Activated T-helper 2 cell treated with anti-CD3 and anti-CD28 coated beads, Interferon-gamma antibody, Interleukin-2, Interleukin-4, amounts not matched to agents 10 μg/mL and 5 μg/mL and 100 μg/mL, durations not matched to agents 14 hours and 24 hours and 36 hours (primary cell): ENCODE results near the gene SUCNR1. TPM values are rescaled to one million over a fixed set of nuclear protein-coding genes. Genes with fewer than 3 reads are reported as not detected.
"Not testable (repeated sequence)": the region's sequence is repeated elsewhere in the genome, so short reads cannot be mapped to it uniquely, and the experiment has no call there.

Source experiments
- DNase-seq: peaks from one replicate; pipeline ENCODE4 v3.0.0; 2021; ENCODE audit warnings: low spot score
- H3K27ac Mint-ChIP-seq: one replicate; pipeline ENCODE4 v1.8.0; 2021; ENCODE audit warnings: mixed read lengths
- H3K27me3 Mint-ChIP-seq: one replicate; pipeline ENCODE4 v1.8.0; 2021; ENCODE audit warnings: low read depth, mixed read lengths
- H3K36me3 Mint-ChIP-seq: one replicate; pipeline ENCODE4 v1.8.0; 2021; ENCODE audit warnings: low read depth, mixed read lengths
- H3K4me1 Mint-ChIP-seq: one replicate; pipeline ENCODE4 v1.8.0; 2021; ENCODE audit warnings: low read depth, mixed read lengths
- H3K4me3 Mint-ChIP-seq: one replicate; pipeline ENCODE4 v1.8.0; 2021; ENCODE audit warnings: low read depth, mild to moderate bottlenecking, moderate library complexity, mixed read lengths
- H3K9me3 Mint-ChIP-seq: one replicate; pipeline ENCODE4 v1.8.0; 2021; ENCODE audit warnings: mixed read lengths
- intact Hi-C: fragments of 100-400 bp; cut with micrococcal nuclease; formaldehyde crosslinking; loops from one replicate; pipeline ENCODE4 v1.15.1; 2023
- total RNA-seq: library from RNA; stranded (reverse); gene quantifications from 2 replicates; pipeline ENCODE4 v1.2.3, GENCODE V29; 2022

The SUCNR1 gene
- total RNA-seq, 1 donor from 2014 or later, result not detected

DNA sequence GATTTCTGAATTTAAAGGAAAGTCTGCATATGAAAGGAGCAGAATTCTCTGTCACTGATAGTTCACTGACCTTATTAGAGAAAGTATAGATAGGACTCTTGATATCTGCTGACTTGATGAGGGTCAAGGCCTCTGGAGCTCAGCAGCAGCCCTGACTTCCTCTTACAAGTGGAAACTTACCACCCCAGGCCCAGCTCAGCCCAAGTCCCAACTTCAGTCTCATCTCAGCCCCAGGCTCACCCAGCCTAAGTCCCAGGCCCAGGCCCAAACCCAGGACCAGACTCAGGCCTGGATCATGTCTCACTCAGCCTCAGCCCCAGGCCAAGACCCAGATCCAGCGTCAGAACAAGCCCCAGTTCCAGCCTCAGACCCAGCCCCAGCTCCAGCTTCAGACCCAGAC lies 24.7 kb downstream of the SUCNR1 start:
- H3K4me3 Mint-ChIP-seq, H3K27ac Mint-ChIP-seq, H3K36me3 Mint-ChIP-seq, H3K9me3 Mint-ChIP-seq, DNase-seq: not testable (repeated sequence)
- peaks cover 17% of the 10 kb centered on the region for H3K27me3 Mint-ChIP-seq
- intact Hi-C loops, result loop anchor here (5.0 to 10.0 kb wide), 3 partner anchors 591 to 797 kb away; no protein-coding TSS in a partner anchor
- H3K4me1 Mint-ChIP-seq, result peaks cover 41% of the 10 kb centered on the region

DNA sequence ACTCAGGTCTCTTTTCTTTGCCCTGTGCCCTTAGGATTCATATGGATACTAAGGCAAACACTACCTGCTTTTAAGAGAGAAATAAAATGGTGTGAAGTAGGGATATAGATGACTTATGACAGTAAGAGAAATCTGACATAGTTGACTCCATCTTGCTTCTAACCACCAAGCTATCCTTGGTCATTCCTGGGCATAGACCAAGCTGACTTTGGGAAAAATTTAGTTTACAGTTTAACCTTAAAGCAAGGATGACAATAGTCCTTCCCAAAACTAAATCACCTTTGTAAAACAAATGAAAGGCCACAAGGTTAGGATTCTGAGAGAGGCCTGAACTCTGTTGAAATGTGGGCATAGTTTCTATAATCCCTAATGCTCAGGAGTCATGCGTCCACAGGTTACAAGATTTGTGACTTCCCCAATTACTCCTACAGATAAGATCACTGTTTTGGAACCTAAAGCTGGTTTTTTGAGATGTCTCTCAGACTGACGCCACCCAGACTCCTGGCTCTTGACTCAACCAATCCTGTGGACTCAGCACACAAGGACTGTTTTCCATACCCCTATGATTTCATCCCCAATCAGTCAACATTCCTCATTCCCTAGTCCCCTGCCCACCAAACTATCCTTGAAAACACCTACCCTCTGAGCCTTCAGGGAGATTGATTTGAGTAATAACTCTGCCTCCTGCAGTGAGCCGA lies 25.3 kb downstream of the SUCNR1 start:
- DNase-seq, H3K9me3 Mint-ChIP-seq, H3K36me3 Mint-ChIP-seq, H3K4me3 Mint-ChIP-seq, H3K27ac Mint-ChIP-seq: not testable (repeated sequence)
- Mint-ChIP-seq H3K4me1 (peaks cover 41% of the 10 kb centered on the region), H3K27me3 (peaks cover 18% of the 10 kb centered on the region)
- intact Hi-C loops, result loop anchor here (5.0 to 10.0 kb wide), 3 partner anchors 591 to 796 kb away; no protein-coding TSS in a partner anchor

DNA sequence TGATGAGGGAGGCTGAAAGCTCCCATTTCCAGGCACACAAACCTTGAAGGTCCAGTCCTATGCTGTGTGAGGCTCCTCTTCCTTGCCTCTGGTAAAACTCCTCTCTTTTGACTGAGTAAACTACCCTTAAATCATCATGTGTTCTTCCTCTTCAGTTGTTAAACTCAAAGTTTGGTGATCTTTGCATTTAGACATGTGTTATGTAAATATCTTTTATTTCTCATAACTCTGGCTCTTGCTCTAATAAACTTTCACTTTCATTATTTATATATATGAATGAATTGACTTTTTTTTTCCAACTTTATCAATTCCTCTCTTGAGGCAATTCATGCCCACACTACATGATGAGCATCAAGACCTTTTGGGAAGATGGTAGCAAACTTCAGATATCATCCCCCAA lies 26.6 kb downstream of the SUCNR1 start:
- Mint-ChIP-seq H3K4me3 (no peak overlapping the region), H3K27ac (no peak overlapping the region), H3K27me3 (peaks cover 18% of the 10 kb centered on the region), H3K4me1 (peaks cover 40% of the 10 kb centered on the region), H3K36me3 (no peaks in the 10 kb centered on the region), H3K9me3 (no peaks in the 10 kb centered on the region)
- no peak for DNase-seq
- intact Hi-C loops, result loop anchor here (5.0 to 10.0 kb wide), 3 partner anchors 593 to 795 kb away; no protein-coding TSS in a partner anchor

DNA sequence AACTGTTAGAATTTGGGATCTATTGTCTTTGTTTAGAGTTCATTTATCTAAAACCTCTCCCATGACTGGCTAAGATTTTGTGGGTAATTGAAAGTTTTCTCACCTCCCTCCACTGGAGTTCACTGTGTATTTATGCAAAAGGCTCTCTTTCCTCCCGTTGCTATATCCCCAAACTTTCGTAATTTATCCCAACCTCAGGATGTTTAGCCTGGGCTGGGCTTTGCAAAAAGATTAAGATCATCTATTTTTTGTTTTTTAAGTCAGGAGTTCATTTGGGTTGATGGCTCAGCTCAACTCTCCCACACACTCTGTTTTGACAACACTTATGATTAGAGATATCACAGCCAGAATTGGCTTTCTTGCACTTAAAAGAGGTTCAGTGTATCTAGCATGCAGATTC lies 27.0 kb downstream of the SUCNR1 start:
- DNase-seq, result no peak
- Mint-ChIP-seq H3K9me3 (no peaks in the 10 kb centered on the region), H3K4me1 (peaks cover 36% of the 10 kb centered on the region), H3K4me3 (no peak overlapping the region), H3K27me3 (peaks cover 21% of the 10 kb centered on the region), H3K27ac (no peak overlapping the region), H3K36me3 (no peaks in the 10 kb centered on the region)
- intact Hi-C loops, result no loop called here

DNA sequence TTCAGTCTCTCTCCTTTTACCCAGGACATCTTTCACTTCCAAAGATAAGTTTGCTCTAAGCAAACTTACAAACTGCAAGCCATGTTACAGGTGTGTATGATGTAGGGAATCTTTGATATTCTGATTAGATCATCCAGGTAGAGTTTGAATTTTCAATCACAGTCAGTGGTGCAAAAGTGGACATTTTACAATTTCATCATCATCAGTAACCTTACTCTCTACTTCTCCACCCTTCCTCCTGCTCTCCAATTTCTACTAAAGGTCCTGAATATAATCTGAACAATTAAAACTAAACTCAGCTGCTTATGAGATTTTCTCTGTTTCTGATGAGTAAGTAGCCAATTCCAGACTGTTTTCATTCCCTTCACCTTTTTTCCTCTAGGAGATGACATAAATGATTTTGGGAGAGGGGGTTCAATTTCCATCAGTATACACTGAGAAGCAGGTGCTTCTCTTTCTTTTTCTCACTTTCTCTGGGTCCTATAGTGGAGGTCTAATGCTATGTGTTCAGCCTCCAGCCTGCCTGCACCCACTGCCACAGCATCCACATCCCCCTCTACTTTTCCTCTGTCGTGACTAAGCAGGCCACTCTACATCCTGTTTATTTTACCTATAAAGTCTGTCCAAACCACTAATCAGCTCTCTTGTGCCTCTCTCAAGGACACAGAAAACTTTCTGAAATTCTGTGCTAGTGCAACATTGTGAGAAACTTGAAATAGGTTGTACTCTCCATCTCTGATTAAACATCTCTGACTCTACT lies 27.6 kb downstream of the SUCNR1 start:
- Mint-ChIP-seq H3K36me3 (no peaks in the 10 kb centered on the region), H3K4me1 (peaks cover 30% of the 10 kb centered on the region), H3K4me3 (no peak overlapping the region), H3K27me3 (peaks cover 22% of the 10 kb centered on the region), H3K27ac (no peak overlapping the region), H3K9me3 (no peaks in the 10 kb centered on the region)
- intact Hi-C loops, result no loop called here
- no peak for DNase-seq

DNA sequence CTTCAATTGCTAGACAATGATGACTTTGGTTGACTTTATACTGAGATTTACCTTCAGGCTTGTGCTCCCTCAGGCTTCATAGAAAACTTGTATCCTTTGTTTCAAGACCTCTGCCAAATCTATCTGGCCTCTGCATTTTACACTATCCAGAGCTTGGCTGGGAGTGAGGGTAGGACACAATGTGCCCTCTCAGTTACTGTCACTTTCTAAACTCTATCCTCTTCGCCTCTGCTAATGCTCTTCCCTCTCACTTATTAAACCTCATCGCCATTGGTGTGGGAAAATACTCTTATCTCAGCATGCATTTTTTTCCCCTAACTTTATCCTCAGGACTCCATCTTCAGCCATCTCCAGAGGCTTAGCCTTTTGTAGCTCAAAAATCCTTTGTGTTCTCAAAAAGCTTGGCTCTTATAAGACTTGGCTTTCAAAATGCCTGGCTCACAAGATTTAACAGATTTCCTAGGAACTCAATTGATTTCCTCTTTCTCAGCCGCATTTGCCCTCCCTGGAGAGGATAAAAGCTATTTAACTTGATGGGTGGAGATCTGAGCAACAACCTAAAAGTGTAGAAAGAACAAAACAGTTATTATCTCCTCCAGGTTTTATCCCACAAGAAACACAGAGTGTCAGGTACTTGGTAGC lies 28.3 kb downstream of the SUCNR1 start:
- Mint-ChIP-seq H3K4me1 (peaks cover 23% of the 10 kb centered on the region), H3K4me3 (no peak overlapping the region), H3K27me3 (peaks cover 26% of the 10 kb centered on the region), H3K27ac (no peak overlapping the region), H3K9me3 (no peaks in the 10 kb centered on the region), H3K36me3 (no peaks in the 10 kb centered on the region)
- no peak for DNase-seq
- intact Hi-C loops, result no loop called here

DNA sequence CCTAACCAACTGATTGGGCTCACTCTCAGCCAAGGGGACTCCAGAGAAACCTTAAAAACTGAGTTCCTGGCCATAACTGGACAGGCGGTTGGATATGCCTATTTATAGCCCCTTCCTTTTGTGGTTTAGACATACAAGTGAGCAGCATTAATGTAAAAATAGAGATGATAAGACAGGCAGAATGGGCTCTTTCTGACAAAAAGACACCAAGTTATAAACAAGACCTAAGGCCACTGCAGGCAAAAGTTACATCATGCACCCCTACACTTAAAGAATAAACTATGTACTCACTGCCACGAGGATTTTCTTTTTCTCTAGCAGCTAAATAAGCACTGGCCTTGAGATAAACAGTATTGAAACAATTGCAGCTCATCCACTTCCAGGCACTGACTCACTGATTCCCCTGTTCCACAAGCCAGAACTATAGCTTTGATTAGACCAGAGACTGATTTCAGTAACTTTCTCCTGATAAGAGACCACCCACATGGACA lies 30.1 kb downstream of the SUCNR1 start:
- Mint-ChIP-seq H3K4me3 (no peak overlapping the region), H3K9me3 (no peaks in the 10 kb centered on the region), H3K4me1 (peaks cover 22% of the 10 kb centered on the region), H3K27me3 (peaks cover 36% of the 10 kb centered on the region), H3K27ac (no peak overlapping the region), H3K36me3 (no peaks in the 10 kb centered on the region)
- no peak for DNase-seq
- intact Hi-C loops, result no loop called here

DNA sequence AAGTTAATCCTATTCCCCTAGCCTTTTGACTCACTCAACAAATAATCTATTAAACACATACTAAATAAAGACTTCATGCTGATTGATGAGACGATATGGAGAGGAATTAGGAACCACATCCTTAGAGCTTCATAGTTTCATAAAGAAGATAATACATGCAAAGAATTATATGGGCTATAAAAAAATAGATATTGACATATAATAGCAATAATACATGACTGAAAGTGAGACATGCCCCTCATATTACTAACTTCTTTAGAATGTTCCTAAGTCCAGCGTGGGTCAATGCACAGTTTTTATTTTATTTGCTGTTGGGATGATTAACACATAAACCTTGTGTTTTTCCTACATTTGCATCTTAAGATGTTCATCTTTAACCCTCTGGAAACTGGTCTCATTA lies 32.2 kb downstream of the SUCNR1 start:
- Mint-ChIP-seq H3K27me3 (peaks cover 45% of the 10 kb centered on the region), H3K4me1 (peaks cover 13% of the 10 kb centered on the region), H3K36me3 (no peaks in the 10 kb centered on the region)

DNA sequence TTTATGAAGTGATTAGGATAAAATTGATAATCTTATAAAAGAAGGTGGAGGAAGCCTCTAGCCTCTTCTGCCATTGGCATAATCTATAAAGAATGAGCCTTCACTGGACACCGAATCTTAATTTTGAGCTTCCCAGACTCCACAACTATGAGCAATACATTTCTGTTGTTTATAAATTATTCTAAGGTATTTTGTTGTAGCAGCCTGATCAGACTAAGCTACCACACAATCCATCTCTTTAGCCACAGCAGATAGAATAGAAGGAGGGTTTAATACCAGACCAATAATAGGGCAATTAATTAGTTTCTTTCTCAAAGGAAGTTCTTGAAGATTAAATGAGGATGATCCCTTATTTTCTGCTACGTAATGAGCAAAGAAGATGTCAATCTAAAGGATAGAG lies 33.3 kb downstream of the SUCNR1 start:
- Mint-ChIP-seq H3K27ac (no peak overlapping the region), H3K4me1 (peaks cover 3% of the 10 kb centered on the region), H3K36me3 (no peaks in the 10 kb centered on the region), H3K27me3 (peaks cover 48% of the 10 kb centered on the region), H3K4me3 (no peak overlapping the region), H3K9me3 (no peaks in the 10 kb centered on the region)
- DNase-seq, result no peak
- intact Hi-C loops, result no loop called here

More for the DNA sequence above, 32.2 kb downstream of the SUCNR1 start:
- Mint-ChIP-seq H3K27ac (no peak overlapping the region), H3K4me3 (no peak overlapping the region), H3K9me3 (no peaks in the 10 kb centered on the region)
- no peak for DNase-seq
- intact Hi-C loops, result no loop called here

DNA sequence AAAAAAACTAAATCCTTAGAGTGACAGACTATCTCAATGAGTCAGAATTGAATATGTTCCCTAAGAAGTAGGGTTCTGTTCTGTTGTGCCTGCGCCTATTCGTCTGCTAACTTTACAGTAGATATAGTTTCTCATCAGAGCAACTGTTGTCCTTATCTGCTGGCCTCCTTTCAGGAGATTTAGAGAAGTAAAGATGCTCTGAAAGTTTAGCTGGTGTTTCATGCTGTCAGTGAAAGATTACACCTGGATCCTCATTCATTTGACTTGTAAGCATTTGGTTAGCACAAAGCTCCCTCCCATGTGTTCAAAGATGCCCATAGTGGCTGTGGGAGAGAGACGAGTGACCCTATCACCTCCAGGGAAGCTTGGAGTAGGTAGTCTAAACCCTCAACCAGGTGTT lies 35.0 kb downstream of the SUCNR1 start:
- H3K27ac Mint-ChIP-seq, result no peak overlapping the region
- H3K27me3 Mint-ChIP-seq, result peaks cover 40% of the 10 kb centered on the region
- H3K9me3 Mint-ChIP-seq, result no peaks in the 10 kb centered on the region
- H3K36me3 Mint-ChIP-seq, result no peaks in the 10 kb centered on the region
- no peak overlapping the region for H3K4me3 Mint-ChIP-seq
- no peaks in the 10 kb centered on the region for H3K4me1 Mint-ChIP-seq
- intact Hi-C loops, result no loop called here
- DNase-seq, result no peak

DNA sequence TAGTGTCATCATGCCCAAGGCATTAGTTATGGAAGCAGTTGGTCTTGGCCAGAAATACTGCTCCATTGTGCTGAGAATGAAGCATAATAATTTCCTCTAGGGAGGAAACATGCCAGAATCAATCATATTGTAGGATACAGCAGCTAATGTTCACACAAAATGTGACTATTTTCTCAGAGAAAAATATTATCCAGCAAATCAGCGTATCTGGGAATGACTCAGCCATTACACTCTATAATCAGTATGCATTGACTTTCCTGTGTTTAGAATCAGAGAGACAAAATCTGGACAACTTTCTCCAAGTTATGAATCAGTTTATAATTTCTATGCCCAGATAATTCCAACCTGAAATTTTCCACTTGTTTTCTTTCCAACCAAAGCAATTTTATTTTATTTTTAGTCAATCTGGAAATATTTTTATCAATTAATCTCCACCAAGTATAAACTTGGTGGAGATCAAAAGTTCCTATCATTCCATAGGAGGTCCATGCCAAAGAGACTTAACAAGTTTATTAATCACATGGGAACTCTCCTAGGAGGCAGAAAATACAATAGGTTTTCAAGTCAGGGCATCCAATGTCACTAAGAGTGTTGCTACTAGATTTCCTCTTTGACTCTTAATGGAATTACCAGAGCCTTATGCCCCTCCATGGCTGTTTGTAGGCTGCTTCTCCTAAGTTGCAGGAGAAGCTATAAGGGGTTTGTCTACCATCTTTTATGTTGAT lies 36.4 kb downstream of the SUCNR1 start:
- intact Hi-C loops, result no loop called here
- H3K36me3 Mint-ChIP-seq, result no peaks in the 10 kb centered on the region
- no peaks in the 10 kb centered on the region for H3K4me1 Mint-ChIP-seq
- peaks cover 44% of the 10 kb centered on the region for H3K27me3 Mint-ChIP-seq
- H3K4me3 Mint-ChIP-seq, result no peak overlapping the region
- no peaks in the 10 kb centered on the region for H3K9me3 Mint-ChIP-seq
- DNase-seq, result no peak
- no peak overlapping the region for H3K27ac Mint-ChIP-seq

DNA sequence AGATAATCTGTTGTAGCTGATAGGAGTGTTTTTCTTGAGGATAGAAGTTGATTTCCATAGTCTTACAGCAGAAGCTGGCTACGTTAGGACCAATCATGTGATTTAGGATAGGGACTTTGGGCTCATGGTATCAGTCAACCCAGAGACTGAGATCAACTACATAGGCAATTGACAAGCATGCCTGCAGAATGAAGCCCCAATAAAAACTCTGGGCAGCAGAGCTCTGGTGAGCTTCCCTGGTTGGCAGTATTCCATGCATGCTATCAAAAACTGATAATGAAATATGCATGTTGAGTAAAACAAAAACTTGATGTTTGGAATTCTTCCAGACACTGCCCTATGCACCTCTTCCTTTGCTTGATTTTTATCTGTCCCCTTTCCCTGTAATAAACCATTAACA lies 38.0 kb downstream of the SUCNR1 start:
- Mint-ChIP-seq H3K4me1 (no peaks in the 10 kb centered on the region), H3K27me3 (peaks cover 45% of the 10 kb centered on the region), H3K27ac (no peak overlapping the region), H3K36me3 (no peaks in the 10 kb centered on the region), H3K9me3 (no peaks in the 10 kb centered on the region), H3K4me3 (no peak overlapping the region)
- intact Hi-C loops, result no loop called here
- DNase-seq, result no peak
